Thoracic aorta (tissue), 2 donors: ENCODE data around the gene GSTM3. TPM values are rescaled to one million over a fixed set of nuclear protein-coding genes. Genes with fewer than 3 reads are reported as not detected.

Experiments
- ATAC-seq: fragments of 150-250 bp; one replicate; pipeline ENCODE4 v1.8.0; 2017; ENCODE audit warnings: low read depth; ENCODE audit not compliant: insufficient number of reproducible peaks, low FRiP score
- DNase-seq: peaks from one replicate; pipeline ENCODE4 v3.0.0-alpha.2; 2020; ENCODE audit warnings: low spot score
- H3K27ac ChIP-seq, 2 donors: fragments of 200-600 bp; sonication (generic); 1 replicate in 1 of 2; 2 replicates in 1 of 2; pipeline ENCODE4 v1.5.1; 2016; ENCODE audit warnings: mild to moderate bottlenecking in 2 of 2, moderate library complexity in 2 of 2
- H3K27me3 ChIP-seq: fragments of 200-600 bp; sonication (generic); replicated peaks from 2 replicates; pipeline ENCODE4 v1.6.0; 2016; ENCODE audit warnings: mild to moderate bottlenecking; ENCODE audit not compliant: insufficient read depth
- H3K36me3 ChIP-seq: fragments of 200-600 bp; sonication (generic); one replicate; pipeline ENCODE4 v1.5.1; 2016
- H3K4me1 ChIP-seq, 2 donors: fragments of 200-600 bp; sonication (generic); 1 replicate in 1 of 2; 2 replicates in 1 of 2; pipeline versions ENCODE4 v1.5.1 to v1.6.0; 2016; ENCODE audit warnings: low read depth in 2 of 2, mild to moderate bottlenecking in 1 of 2; ENCODE audit not compliant: control insufficient read depth in 1 of 2
- H3K4me3 ChIP-seq: fragments of 200-600 bp; sonication (generic); 2 replicates; pipeline ENCODE4 v1.5.1; 2016; ENCODE audit warnings: mild to moderate bottlenecking
- H3K9me3 ChIP-seq: fragments of 200-600 bp; sonication (generic); 2 replicates; pipeline ENCODE4 v1.5.1; 2016
- CTCF ChIP-seq: fragments of 200-600 bp; sonication (generic); IDR thresholded peaks from one replicate; pipeline ENCODE4 v1.5.1; 2019; ENCODE audit warnings: antibody characterized with exemption
- total RNA-seq, 2 donors: library from RNA; depleted of rRNA; stranded (reverse); fragments of >200 nt; gene quantifications; one replicate each; pipeline versions ENCODE4 v1.1.0 to v1.2.3, GENCODE V29; 2016

The GSTM3 gene
- total RNA-seq, 2 donors from 2014 or later: 33.1 to 68.6 TPM

GRCh38 chr1:109726728-109727373 lies 14.0 kb downstream of the GSTM3 start:
- no peaks in the 10 kb centered on the region for H3K27me3 ChIP-seq
- H3K36me3 ChIP-seq: no peaks in the 10 kb centered on the region
- no peak for DNase-seq
- ATAC-seq: no peak
- no peak overlapping the region for H3K4me3 ChIP-seq
- no peak for TF ChIP-seq CTCF
- no peaks in the 10 kb centered on the region for H3K4me1 ChIP-seq
- H3K27ac ChIP-seq: no peak overlapping the region
- H3K9me3 ChIP-seq: no peaks in the 10 kb centered on the region

- DNase-seq (no peak), ATAC-seq (no peak)
- Histone ChIP-seq H3K36me3 (no peaks in the 10 kb centered on the region), H3K4me3 (no peak overlapping the region), H3K4me1 (no peaks in the 10 kb centered on the region), H3K27ac (no peak overlapping the region), H3K9me3 (no peaks in the 10 kb centered on the region), H3K27me3 (no peaks in the 10 kb centered on the region)
- no peak for TF ChIP-seq CTCF
Observed at GRCh38 chr1:109726007-109726406, 14.8 kb downstream of the GSTM3 start.

GRCh38 chr1:109725510-109725909 lies 15.3 kb downstream of the GSTM3 start:
- DNase-seq (no peak), ATAC-seq (no peak)
- Histone ChIP-seq H3K27me3 (no peaks in the 10 kb centered on the region), H3K4me1 (no peaks in the 10 kb centered on the region), H3K36me3 (no peaks in the 10 kb centered on the region), H3K27ac (no peak overlapping the region), H3K4me3 (no peak overlapping the region), H3K9me3 (no peaks in the 10 kb centered on the region)
- no peak for TF ChIP-seq CTCF

GRCh38 chr1:109724933-109725332 lies 15.9 kb downstream of the GSTM3 start:
- Histone ChIP-seq H3K4me1 (no peaks in the 10 kb centered on the region), H3K36me3 (no peaks in the 10 kb centered on the region), H3K27me3 (no peaks in the 10 kb centered on the region), H3K9me3 (no peaks in the 10 kb centered on the region), H3K27ac (no peak overlapping the region), H3K4me3 (no peak overlapping the region)
- ATAC-seq: no peak
- TF ChIP-seq CTCF: no peak
- DNase-seq: no peak

- no peaks in the 10 kb centered on the region for H3K9me3 ChIP-seq
- TF ChIP-seq CTCF: no peak
- ATAC-seq (no peak), DNase-seq (no peak)
- no peaks in the 10 kb centered on the region for H3K27me3 ChIP-seq
- H3K4me3 ChIP-seq: no peak overlapping the region
- H3K36me3 ChIP-seq: no peaks in the 10 kb centered on the region
- no peak overlapping the region for H3K27ac ChIP-seq
- no peaks in the 10 kb centered on the region for H3K4me1 ChIP-seq
Observed at GRCh38 chr1:109722908-109723691, 17.7 kb downstream of the GSTM3 start.
